ENCODE measurements around the gene TNS4.

DNA sequence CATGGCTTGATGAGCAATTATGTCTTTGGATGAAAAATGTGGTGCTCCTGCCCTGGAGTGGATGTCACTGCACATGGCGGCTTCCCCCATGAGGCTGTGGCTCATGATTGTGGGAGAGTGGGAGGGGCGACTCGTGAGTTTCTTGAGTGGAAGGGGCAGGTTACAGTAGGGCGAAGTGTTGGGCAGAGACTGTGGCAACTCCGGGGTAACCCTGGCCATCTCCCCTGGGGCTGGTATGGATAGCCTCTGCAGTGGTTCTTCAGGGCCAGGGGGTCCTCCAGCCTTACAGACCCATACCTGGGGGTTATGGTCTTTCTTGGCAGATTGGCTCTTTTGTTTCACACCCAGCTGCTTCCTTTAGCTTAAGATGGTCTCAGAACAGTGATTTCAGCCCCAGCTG lies 1.3 kb upstream of the TNS4 start:
- TF ChIP-seq, protein P1, sequence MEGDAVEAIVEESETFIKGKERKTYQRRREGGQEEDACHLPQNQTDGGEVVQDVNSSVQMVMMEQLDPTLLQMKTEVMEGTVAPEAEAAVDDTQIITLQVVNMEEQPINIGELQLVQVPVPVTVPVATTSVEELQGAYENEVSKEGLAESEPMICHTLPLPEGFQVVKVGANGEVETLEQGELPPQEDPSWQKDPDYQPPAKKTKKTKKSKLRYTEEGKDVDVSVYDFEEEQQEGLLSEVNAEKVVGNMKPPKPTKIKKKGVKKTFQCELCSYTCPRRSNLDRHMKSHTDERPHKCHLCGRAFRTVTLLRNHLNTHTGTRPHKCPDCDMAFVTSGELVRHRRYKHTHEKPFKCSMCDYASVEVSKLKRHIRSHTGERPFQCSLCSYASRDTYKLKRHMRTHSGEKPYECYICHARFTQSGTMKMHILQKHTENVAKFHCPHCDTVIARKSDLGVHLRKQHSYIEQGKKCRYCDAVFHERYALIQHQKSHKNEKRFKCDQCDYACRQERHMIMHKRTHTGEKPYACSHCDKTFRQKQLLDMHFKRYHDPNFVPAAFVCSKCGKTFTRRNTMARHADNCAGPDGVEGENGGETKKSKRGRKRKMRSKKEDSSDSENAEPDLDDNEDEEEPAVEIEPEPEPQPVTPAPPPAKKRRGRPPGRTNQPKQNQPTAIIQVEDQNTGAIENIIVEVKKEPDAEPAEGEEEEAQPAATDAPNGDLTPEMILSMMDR (conservative IDR thresholded peaks at IDR 0.05 in 1 of 2, IDR thresholded peaks at IDR 0.05 in 1 of 2; ENCODE audit: low read depth in 1 of 2, low read length in 2 of 2), result no peak
- no peak for TF ChIP-seq EZH2 (IDR thresholded peaks at IDR 0.05; ENCODE audit: low read length, missing control alignments)

Measured in fibroblast of lung (primary cell).